SK-N-SH (cell line): ENCODE data around the gene LHPP. TPM values are rescaled to one million over a fixed set of nuclear protein-coding genes. Genes with fewer than 3 reads are reported as not detected.

Source experiments
- CTCF ChIA-PET: fragments of 300-600, 350-600 bp; formaldehyde crosslinking; extraction: SDS; loops from one replicate; lab custom pipeline; 2021; lab: Yijun Ruan, JAX
- POLR2A ChIA-PET: fragments of 350-600 bp; sonication (Branson Sonifier 250); formaldehyde crosslinking; extraction: SDS; loops from one replicate; lab custom pipeline; 2020; ENCODE audit warnings: antibody characterized with exemption, inconsistent platforms; lab: Yijun Ruan, JAX
- DNase-seq: peaks from one replicate; pipeline ENCODE4 v3.0.0; 2012
- H2AFZ ChIP-seq: fragments of 200-600 bp; sonication (generic); 2 replicates; pipeline ENCODE4 v1.8.1; 2016; ENCODE audit warnings: antibody characterized with exemption, mild to moderate bottlenecking, low read depth
- H3F3A ChIP-seq: fragments of 200-600 bp; sonication (generic); replicated peaks from 2 replicates; pipeline ENCODE3; 2016; ENCODE audit warnings: antibody characterized with exemption, mild to moderate bottlenecking; ENCODE audit not compliant: insufficient read depth
- H3K27ac ChIP-seq, 2 experiments: fragments of 200-500 bp in 1 of 2; fragments of 200-600 bp in 1 of 2; sonication (Bioruptor generic) in 1 of 2; sonication (generic), shearing (Covaris generic) in 1 of 2; 2 replicates each; pipeline versions ENCODE4 v1.5.1 to v1.6.1; 2014 to 2016; ENCODE audit warnings: low read depth in 2 of 2, inconsistent platforms in 1 of 2, low read length in 1 of 2, mild to moderate bottlenecking in 1 of 2, mixed read lengths in 1 of 2
- H3K27me3 ChIP-seq: fragments of 200-600 bp; sonication (generic), shearing (Covaris generic); 2 replicates; pipeline ENCODE4 v1.6.1; 2016; ENCODE audit warnings: mixed run types; ENCODE audit not compliant: insufficient read depth
- H3K36me3 ChIP-seq, 2 experiments: fragments of 200-500 bp in 1 of 2; fragments of 200-600 bp in 1 of 2; sonication (Bioruptor generic) in 1 of 2; sonication (generic) in 1 of 2; replicated peaks in 1 of 2; 2 replicates each; pipeline versions ENCODE3 to v1.5.1; 2014 to 2016; ENCODE audit warnings: low read length in 1 of 2, mild to moderate bottlenecking in 1 of 2; ENCODE audit not compliant: insufficient read depth in 2 of 2, control insufficient read depth in 1 of 2
- H3K4me1 ChIP-seq, 2 experiments: fragments of 200-500 bp in 1 of 2; fragments of 200-600 bp in 1 of 2; sonication (Bioruptor generic) in 1 of 2; sonication (generic), shearing (Covaris generic) in 1 of 2; 2 replicates each; pipeline versions ENCODE4 v1.5.1 to v1.6.1; 2014 to 2016; ENCODE audit warnings: low read depth in 1 of 2, low read length in 1 of 2, mixed run types in 1 of 2; ENCODE audit not compliant: insufficient read depth in 2 of 2, control insufficient read depth in 1 of 2
- H3K4me2 ChIP-seq: fragments of 200-600 bp; sonication (generic), shearing (Covaris generic); 2 replicates; pipeline ENCODE4 v1.6.1; 2017; ENCODE audit warnings: mixed run types
- H3K4me3 ChIP-seq, 2 experiments: fragments of 200-500 bp in 1 of 2; fragments of 200-600 bp in 1 of 2; sonication (Bioruptor generic) in 1 of 2; sonication (generic), shearing (Covaris generic) in 1 of 2; 2 replicates each; pipeline versions ENCODE4 v1.5.1 to v1.8.1; 2014 to 2016; ENCODE audit warnings: low read depth in 2 of 2, inconsistent platforms in 1 of 2, low read length in 1 of 2, mild to moderate bottlenecking in 1 of 2, mixed read lengths in 1 of 2, moderate library complexity in 1 of 2
- H3K79me2 ChIP-seq: fragments of 200-600 bp; sonication (generic); 2 replicates; pipeline ENCODE4 v1.8.1; 2017; ENCODE audit warnings: mild to moderate bottlenecking; ENCODE audit not compliant: insufficient read depth
- H3K9ac ChIP-seq: fragments of 200-600 bp; sonication (generic); 2 replicates; pipeline ENCODE4 v1.6.1; 2017; ENCODE audit warnings: mixed run types
- H3K9me2 ChIP-seq: fragments of 200-600 bp; sonication (generic); 2 replicates; pipeline ENCODE4 v1.6.1; 2017; ENCODE audit warnings: mixed run types
- H3K9me3 ChIP-seq: fragments of 200-600 bp; sonication (generic); 2 replicates; pipeline ENCODE4 v1.6.1; 2017; ENCODE audit warnings: mixed run types, mild to moderate bottlenecking, moderate library complexity
- H4K20me1 ChIP-seq: fragments of 200-600 bp; sonication (generic); 2 replicates; pipeline ENCODE4 v1.6.1; 2017; ENCODE audit warnings: mild to moderate bottlenecking, mixed run types; ENCODE audit not compliant: insufficient read depth
- CTCF ChIP-seq: fragments of 200-600 bp; sonication (generic); IDR thresholded peaks from 2 replicates; pipeline ENCODE4 v1.6.1; 2017; ENCODE audit warnings: antibody characterized with exemption, mild to moderate bottlenecking, moderate library complexity
- FOXJ3 ChIP-seq: sonication (generic); formaldehyde crosslinking; IDR thresholded peaks from 2 replicates; pipeline ENCODE4 v1.5.1; 2020; ENCODE audit warnings: mild to moderate bottlenecking, missing genetic modification reagents
- IRF3 ChIP-seq: fragments of 150-350 bp; IDR thresholded peaks from 2 replicates; pipeline ENCODE4 v1.6.1; 2016; ENCODE audit warnings: mild to moderate bottlenecking, low read depth, low read length
- MAX ChIP-seq: IDR thresholded peaks from 2 replicates; pipeline ENCODE4 v1.4.0; 2012; ENCODE audit warnings: low read depth
- NFIC ChIP-seq: IDR thresholded peaks from 2 replicates; pipeline ENCODE4 v1.4.0; 2012; ENCODE audit warnings: borderline replicate concordance
- NRF1 ChIP-seq: IDR thresholded peaks from 2 replicates; pipeline ENCODE4 v1.6.1; 2012; ENCODE audit warnings: low read depth, mild to moderate bottlenecking, low read length
- RCOR1 ChIP-seq: fragments of 150-350 bp; IDR thresholded peaks from 2 replicates; pipeline ENCODE4 v1.6.1; 2017; ENCODE audit warnings: antibody characterized with exemption, low read length
- REST ChIP-seq: IDR thresholded peaks from 2 replicates; pipeline ENCODE4 v1.6.1; 2012; ENCODE audit warnings: mild to moderate bottlenecking, low read depth, low read length, moderate library complexity
- RXRA ChIP-seq: IDR thresholded peaks from 2 replicates; pipeline ENCODE4 v1.4.0; 2012; ENCODE audit warnings: low read depth, mild to moderate bottlenecking, borderline replicate concordance
- SMC3 ChIP-seq: IDR thresholded peaks from 2 replicates; pipeline ENCODE4 v1.6.1; 2012; ENCODE audit warnings: low read depth, low read length, improper control_type of control experiment
- TCF12 ChIP-seq: IDR thresholded peaks from 2 replicates; pipeline ENCODE4 v1.4.0; 2012
- TEAD4 ChIP-seq: IDR thresholded peaks from 2 replicates; pipeline ENCODE4 v1.4.0; 2012; ENCODE audit warnings: mild to moderate bottlenecking, borderline replicate concordance; ENCODE audit not compliant: insufficient read depth
- USF1 ChIP-seq: IDR thresholded peaks from 2 replicates; pipeline ENCODE4 v1.4.0; 2012; ENCODE audit warnings: low read depth, borderline replicate concordance
- YY1 ChIP-seq: IDR thresholded peaks from 2 replicates; pipeline ENCODE4 v1.4.0; 2012; ENCODE audit warnings: low read depth, mild to moderate bottlenecking
- WGBS: methylation state at CpG from one replicate; pipeline ENCODE4 v1.1.6; 2017; ENCODE audit warnings: low lambda C conversion rate; 5-methylcytosine and 5-hydroxymethylcytosine counted together
- polyA plus RNA-seq, 3 experiments: library from polyadenylated mRNA; depleted of rRNA; stranded (reverse); fragments of >200 nt; gene quantifications; 2 replicates each; pipeline ENCODE4 v1.2.3, GENCODE V29; 2012

Gene LHPP
- polyA plus RNA-seq, 1 of the 3 experiments (the other 2 are of a cell fraction), result 29.8 TPM

GRCh38 chr10:124593431-124593985 lies 131.9 kb downstream of the LHPP start:
- POLR2A ChIA-PET, result no interaction called here
- Histone ChIP-seq H4K20me1 (no peaks in the 10 kb centered on the region), H3K9me3 (no peaks in the 10 kb centered on the region), H3K27me3 (no peaks in the 10 kb centered on the region), H3K27ac (no peak overlapping the region), H3K4me1 (peaks cover 0 to 8% of the 10 kb centered on the region in 2 experiments; a peak in 1 of 4 replicates), H2AFZ (no peak overlapping the region), H3K79me2 (no peaks in the 10 kb centered on the region), H3K36me3 (no peaks in the 10 kb centered on the region), H3K9me2 (no peaks in the 10 kb centered on the region), H3F3A (no peaks in the 10 kb centered on the region), H3K4me2 (no peak overlapping the region), H3K4me3 (no peak overlapping the region), H3K9ac (no peak overlapping the region)
- CTCF ChIA-PET, result interaction anchor here (0.8 kb wide), 1 partner anchor 147 kb away, joined by 3 read pairs; no protein-coding TSS in a partner anchor
- WGBS, result 79% methylated on average over 4 of the region's 17 CpGs
- TF ChIP-seq MAX (no peak), RXRA (no peak), USF1 (no peak), FOXJ3 (CRISPR knock-in tag) (no peak), IRF3 (no peak), NFIC (no peak), CTCF (no peak)
- DNase-seq, result no peak

- CTCF ChIA-PET, result no interaction called here
- TF ChIP-seq YY1, result no peak
- TF ChIP-seq SMC3, result no peak
- no peak for TF ChIP-seq FOXJ3 (CRISPR knock-in tag)
- TF ChIP-seq RCOR1, result no peak
- no peak for TF ChIP-seq NRF1
- no peak for TF ChIP-seq CTCF
- no peak for TF ChIP-seq USF1
- TF ChIP-seq TCF12, result no peak
- TF ChIP-seq TEAD4, result no peak
- no peak for TF ChIP-seq REST
Measured at GRCh38 chr10:124594240-124594639, 132.6 kb downstream of the LHPP start.

More at GRCh38 chr10:124594240-124594639, 132.6 kb downstream of the LHPP start:
- H3K4me2 ChIP-seq, result no peak overlapping the region
- H3K4me3 ChIP-seq, result no peak overlapping the region
- no peak overlapping the region for H3K27ac ChIP-seq
- H3K9me2 ChIP-seq, result no peaks in the 10 kb centered on the region
- no peak overlapping the region for H3K9ac ChIP-seq
- POLR2A ChIA-PET, result no interaction called here
- WGBS, result 73% methylated on average over 6 of the region's 6 CpGs
- no peaks in the 10 kb centered on the region for H3K79me2 ChIP-seq
- DNase-seq, result no peak
- H3K27me3 ChIP-seq, result no peaks in the 10 kb centered on the region
- peaks cover 0 to 1% of the 10 kb centered on the region in 2 experiments; a peak in 1 of 4 replicates for H3K4me1 ChIP-seq
- H3K9me3 ChIP-seq, result no peaks in the 10 kb centered on the region
- no peak overlapping the region for H2AFZ ChIP-seq
- no peaks in the 10 kb centered on the region for H3K36me3 ChIP-seq
- no peaks in the 10 kb centered on the region for H3F3A ChIP-seq
- no peaks in the 10 kb centered on the region for H4K20me1 ChIP-seq
